Activated CD4-positive, alpha-beta memory T cell treated with anti-CD3 and anti-CD28 coated beads, Interleukin-2, amount 10 ng/mL, durations not matched to agents 7 days and 5 days (primary cell): ENCODE results near the gene GP9. TPM values are rescaled to one million over a fixed set of nuclear protein-coding genes. Genes with fewer than 3 reads are reported as not detected.

ENCODE experiments used
- CTCF ChIA-PET: fragments of 350-600 bp; sonication (Branson Sonifier 250); formaldehyde crosslinking; loops from one replicate; lab custom pipeline; 2021; ENCODE audit warnings: antibody characterized with exemption, inconsistent platforms; lab: Charles Lee
- POLR2A ChIA-PET: fragments of 350-600 bp; sonication (Branson Sonifier 250); formaldehyde crosslinking; loops from one replicate; lab custom pipeline; 2021; ENCODE audit warnings: antibody characterized with exemption; lab: Charles Lee
- DNase-seq: peaks from one replicate; pipeline ENCODE4 v3.0.0-alpha.2; 2020
- H3K27ac Mint-ChIP-seq: one replicate; pipeline ENCODE4 v1.8.0; 2021; ENCODE audit warnings: mild to moderate bottlenecking, mixed read lengths
- H3K27me3 Mint-ChIP-seq: one replicate; pipeline ENCODE4 v1.8.0; 2021; ENCODE audit warnings: mixed read lengths
- H3K36me3 Mint-ChIP-seq: one replicate; pipeline ENCODE4 v1.8.0; 2021; ENCODE audit warnings: low read depth, mixed read lengths
- H3K4me1 Mint-ChIP-seq: one replicate; pipeline ENCODE4 v1.8.0; 2021; ENCODE audit warnings: mixed read lengths
- H3K4me3 Mint-ChIP-seq: one replicate; pipeline ENCODE4 v1.8.0; 2021; ENCODE audit warnings: mild to moderate bottlenecking, mixed read lengths
- H3K9me3 Mint-ChIP-seq: one replicate; pipeline ENCODE4 v1.8.0; 2021; ENCODE audit warnings: mixed read lengths
- total RNA-seq, 2 experiments: library from RNA; stranded (reverse); gene quantifications; one replicate each; pipeline ENCODE4 v1.2.3, GENCODE V29; 2021

Gene GP9
- total RNA-seq: not detected

- Mint-ChIP-seq H3K27ac (no peak within 1 kb of the TSS), H3K9me3 (no peaks in the 10 kb centered on the region), H3K36me3 (no peaks in the 10 kb centered on the region), H3K4me3 (no peak within 1 kb of the TSS), H3K4me1 (peaks cover 4% of the 10 kb centered on the region), H3K27me3 (peaks cover 12% of the 10 kb centered on the region)
- ChIA-PET POLR2A (interaction anchor here (1.2 kb wide), 1 partner anchor 8 kb away, joined by 4 read pairs; no protein-coding TSS in a partner anchor), CTCF (no interaction called here)
- DNase-seq: no peak
These were observed at the start of gene GP9 for GRCh38 chr3:129060276-129061022. Gene GP9 (plus strand): TSS chr3:129060779. CDS start chr3:129061740, 961 bp downstream.

GRCh38 chr3:129013491-129013891, 47.1 kb upstream of the GP9 start:
- ChIA-PET POLR2A (interaction anchor here (1.0 to 1.4 kb wide), 4 partner anchors 9 to 236 kb away, joined by 3 to 4 read pairs (median 3); partner anchors contain the start of gene COPG1), CTCF (interaction anchor here (0.9 to 6.3 kb wide), 5 partner anchors 9 to 106 kb away, joined by 3 to 123 read pairs (median 10); no protein-coding TSS in a partner anchor)
- Mint-ChIP-seq H3K36me3 (no peaks in the 10 kb centered on the region), H3K4me1 (peaks cover 34% of the 10 kb centered on the region), H3K4me3 (no peak overlapping the region), H3K9me3 (no peaks in the 10 kb centered on the region), H3K27ac (no peak overlapping the region), H3K27me3 (no peaks in the 10 kb centered on the region)
- no peak for DNase-seq

GRCh38 chr3:129014148-129014547, 46.4 kb upstream of the GP9 start:
- no peaks in the 10 kb centered on the region for H3K36me3 Mint-ChIP-seq
- no peak for DNase-seq
- no peak overlapping the region for H3K27ac Mint-ChIP-seq
- no peak overlapping the region for H3K4me3 Mint-ChIP-seq
- H3K4me1 Mint-ChIP-seq: peaks cover 37% of the 10 kb centered on the region
- ChIA-PET CTCF (interaction anchor here (3.0 to 6.3 kb wide), 4 partner anchors 14 to 236 kb away, joined by 11 to 123 read pairs (median 48); partner anchors contain the start of gene COPG1), POLR2A (interaction anchor here (0.7 to 3.8 kb wide), 6 partner anchors 9 to 236 kb away, joined by 3 to 25 read pairs (median 3); partner anchors contain the start of gene COPG1)
- H3K27me3 Mint-ChIP-seq: no peaks in the 10 kb centered on the region
- H3K9me3 Mint-ChIP-seq: no peaks in the 10 kb centered on the region

- DNase-seq: no peak
- H3K9me3 Mint-ChIP-seq: no peaks in the 10 kb centered on the region
- H3K27me3 Mint-ChIP-seq: no peaks in the 10 kb centered on the region
- peaks cover 37% of the 10 kb centered on the region for H3K4me1 Mint-ChIP-seq
- ChIA-PET POLR2A (interaction anchor here (0.6 to 3.8 kb wide), 15 partner anchors 8 to 334 kb away, joined by 3 to 56 read pairs (median 13); partner anchors contain the start of genes CFAP92, COPG1 and RAB43), CTCF (interaction anchor here (0.7 to 6.3 kb wide), 9 partner anchors 11 to 398 kb away, joined by 3 to 123 read pairs (median 11); partner anchors contain the start of gene COPG1)
- H3K36me3 Mint-ChIP-seq: no peaks in the 10 kb centered on the region
- no peak overlapping the region for H3K4me3 Mint-ChIP-seq
- H3K27ac Mint-ChIP-seq: peak overlapping the region; percentile 87
These were observed 45.7 kb upstream of the GP9 start for GRCh38 chr3:129014793-129015345.

GRCh38 chr3:129015388-129016105, 45.0 kb upstream of the GP9 start:
- no peaks in the 10 kb centered on the region for H3K36me3 Mint-ChIP-seq
- ChIA-PET CTCF (interaction anchor here (0.6 to 6.3 kb wide), 26 partner anchors 10 to 398 kb away, joined by 3 to 123 read pairs (median 5); partner anchors contain the start of genes ACAD9, CFAP92 and COPG1), POLR2A (interaction anchor here (0.6 to 3.8 kb wide), 20 partner anchors 9 to 335 kb away, joined by 3 to 56 read pairs (median 7); partner anchors contain the start of genes ACAD9, CFAP92, CNBP and COPG1)
- peak overlapping the region; percentile 64 for H3K4me3 Mint-ChIP-seq
- no peaks in the 10 kb centered on the region for H3K27me3 Mint-ChIP-seq
- peaks cover 37% of the 10 kb centered on the region for H3K4me1 Mint-ChIP-seq
- no peaks in the 10 kb centered on the region for H3K9me3 Mint-ChIP-seq
- peak; percentile 63 for DNase-seq
- peak overlapping the region; percentile 87 for H3K27ac Mint-ChIP-seq

DNA sequence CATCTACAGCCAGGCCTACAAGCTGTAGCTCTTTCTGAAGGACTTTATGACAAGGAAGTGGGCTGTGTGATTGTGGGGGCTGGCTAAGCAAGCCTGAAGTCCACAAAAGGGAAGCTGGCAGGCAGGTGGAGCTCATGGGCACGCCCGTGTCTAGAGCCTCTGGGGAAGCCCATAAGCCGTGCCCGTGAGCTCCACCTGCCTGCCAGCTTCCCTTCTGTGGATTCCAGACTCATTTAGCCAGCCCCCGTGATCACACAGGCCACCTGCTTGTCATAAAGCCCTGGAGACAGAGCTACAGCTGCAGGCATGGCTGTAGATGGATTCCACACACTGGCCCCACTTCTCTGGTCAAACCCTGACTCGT, 44.2 kb upstream of the GP9 start:
- ChIA-PET CTCF (interaction anchor here (0.6 to 6.3 kb wide), 30 partner anchors 10 to 399 kb away, joined by 3 to 123 read pairs (median 5); partner anchors contain the start of genes ACAD9, CFAP92 and COPG1), POLR2A (interaction anchor here (0.7 to 3.8 kb wide), 20 partner anchors 9 to 336 kb away, joined by 3 to 56 read pairs (median 8); partner anchors contain the start of genes ACAD9, CFAP92, CNBP and COPG1)
- H3K4me1 Mint-ChIP-seq: peaks cover 37% of the 10 kb centered on the region
- no peaks in the 10 kb centered on the region for H3K27me3 Mint-ChIP-seq
- H3K9me3 Mint-ChIP-seq: no peaks in the 10 kb centered on the region
- peak; percentile 68 for DNase-seq
- peak overlapping the region; percentile 64 for H3K4me3 Mint-ChIP-seq
- H3K36me3 Mint-ChIP-seq: no peaks in the 10 kb centered on the region
- peak overlapping the region; percentile 87 for H3K27ac Mint-ChIP-seq

DNA sequence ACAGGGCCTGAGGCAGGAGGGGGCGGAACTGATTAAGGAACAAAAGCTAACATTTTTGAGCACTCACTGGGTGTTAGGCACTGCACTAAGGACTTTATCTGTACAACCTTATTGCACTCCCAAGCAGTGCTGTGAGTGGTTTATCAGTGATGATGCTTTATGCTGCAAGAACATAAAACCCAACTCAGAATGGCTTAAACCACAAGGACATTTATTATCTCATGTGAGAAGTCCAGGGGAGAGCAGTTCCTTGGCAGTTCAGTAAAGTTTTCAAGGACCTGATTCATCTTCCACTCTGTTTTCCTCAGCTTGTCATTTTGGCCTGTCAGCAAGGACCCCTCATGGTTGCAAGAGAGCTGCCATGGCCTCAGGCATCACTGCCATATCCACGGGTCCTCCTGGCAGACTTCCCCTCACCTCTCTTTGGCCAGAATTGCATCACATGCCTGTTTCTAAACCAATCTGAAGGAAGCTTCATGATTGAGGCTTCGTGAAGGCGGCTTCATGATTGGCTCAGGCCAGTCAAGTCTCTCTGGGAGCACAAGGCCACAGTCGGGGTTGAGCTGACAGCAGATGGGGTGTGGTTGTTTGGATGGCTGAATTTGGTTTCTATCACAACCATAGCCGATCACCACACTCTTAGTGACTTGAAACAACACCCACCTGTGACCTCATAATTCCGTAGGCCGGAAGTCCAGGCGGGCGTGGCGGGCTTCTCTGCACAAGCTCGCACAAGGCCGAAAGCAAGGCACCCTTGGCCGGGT, 43.7 kb upstream of the GP9 start:
- peak; percentile 59 for DNase-seq
- no peak overlapping the region for H3K4me3 Mint-ChIP-seq
- ChIA-PET POLR2A (interaction anchor here (0.7 to 3.8 kb wide), 21 partner anchors 10 to 336 kb away, joined by 3 to 56 read pairs (median 7); partner anchors contain the start of genes ACAD9, CFAP92, CNBP and COPG1), CTCF (interaction anchor here (0.7 to 6.3 kb wide), 28 partner anchors 11 to 399 kb away, joined by 3 to 123 read pairs (median 5); partner anchors contain the start of genes ACAD9, CFAP92 and COPG1)
- H3K27me3 Mint-ChIP-seq: no peaks in the 10 kb centered on the region
- peaks cover 37% of the 10 kb centered on the region for H3K4me1 Mint-ChIP-seq
- H3K27ac Mint-ChIP-seq: peak overlapping the region; percentile 87
- no peaks in the 10 kb centered on the region for H3K36me3 Mint-ChIP-seq
- H3K9me3 Mint-ChIP-seq: no peaks in the 10 kb centered on the region

- Mint-ChIP-seq H3K27me3 (no peaks in the 10 kb centered on the region), H3K4me3 (peak overlapping the region; percentile 19), H3K27ac (peak overlapping the region; percentile 87), H3K4me1 (peaks cover 37% of the 10 kb centered on the region), H3K36me3 (no peaks in the 10 kb centered on the region), H3K9me3 (no peaks in the 10 kb centered on the region)
- POLR2A ChIA-PET: interaction anchor here (0.9 to 3.8 kb wide), 15 partner anchors 9 to 337 kb away, joined by 3 to 56 read pairs (median 13); partner anchors contain the start of genes ACAD9, CFAP92, CNBP and COPG1
- no peak for DNase-seq
- CTCF ChIA-PET: interaction anchor here (1.1 to 6.3 kb wide), 11 partner anchors 11 to 400 kb away, joined by 4 to 123 read pairs (median 11); partner anchors contain the start of genes ACAD9 and COPG1
These were observed 43.1 kb upstream of the GP9 start for GRCh38 chr3:129017484-129017899.

GRCh38 chr3:129018271-129018670, 42.3 kb upstream of the GP9 start:
- ChIA-PET CTCF (interaction anchor here (1.2 to 2.4 kb wide), 2 partner anchors 8 to 48 kb away, joined by 3 to 7 read pairs; no protein-coding TSS in a partner anchor), POLR2A (interaction anchor here (3.6 to 3.8 kb wide), 3 partner anchors 8 to 297 kb away, joined by 39 to 56 read pairs (median 48); partner anchors contain the start of gene RAB43)
- H3K9me3 Mint-ChIP-seq: no peaks in the 10 kb centered on the region
- peaks cover 37% of the 10 kb centered on the region for H3K4me1 Mint-ChIP-seq
- no peak overlapping the region for H3K4me3 Mint-ChIP-seq
- no peak for DNase-seq
- no peaks in the 10 kb centered on the region for H3K27me3 Mint-ChIP-seq
- H3K27ac Mint-ChIP-seq: no peak overlapping the region
- no peaks in the 10 kb centered on the region for H3K36me3 Mint-ChIP-seq

- H3K27me3 Mint-ChIP-seq: no peaks in the 10 kb centered on the region
- H3K9me3 Mint-ChIP-seq: no peaks in the 10 kb centered on the region
- DNase-seq: no peak
- ChIA-PET POLR2A (no interaction called here), CTCF (interaction anchor here (1.0 to 2.4 kb wide), 4 partner anchors 8 to 48 kb away, joined by 3 to 7 read pairs (median 3); no protein-coding TSS in a partner anchor)
- no peaks in the 10 kb centered on the region for H3K36me3 Mint-ChIP-seq
- no peak overlapping the region for H3K27ac Mint-ChIP-seq
- H3K4me3 Mint-ChIP-seq: no peak overlapping the region
- peaks cover 37% of the 10 kb centered on the region for H3K4me1 Mint-ChIP-seq
These were observed 41.8 kb upstream of the GP9 start for GRCh38 chr3:129018751-129019150.

DNA sequence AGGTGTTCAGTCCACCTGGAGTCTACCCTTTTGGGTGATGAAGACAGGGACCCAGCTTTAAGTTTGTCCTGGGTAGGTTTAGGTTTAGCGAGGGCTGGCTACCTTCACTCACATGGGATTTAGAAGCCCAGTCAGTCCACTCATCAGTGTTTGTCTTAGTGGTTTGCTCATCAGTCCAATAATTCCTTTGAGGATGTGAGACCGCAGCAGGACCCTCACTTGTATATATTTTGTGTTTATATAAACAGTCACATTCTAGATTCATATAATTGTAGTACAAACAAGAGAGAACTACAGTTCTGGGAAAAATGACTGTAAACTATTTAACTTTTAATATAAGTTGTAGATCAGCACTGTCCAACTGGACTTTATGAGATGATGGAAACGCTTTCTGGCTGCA, 41.3 kb upstream of the GP9 start:
- CTCF ChIA-PET: interaction anchor here (1.0 to 2.4 kb wide), 3 partner anchors 9 to 49 kb away, joined by 3 to 7 read pairs (median 3); no protein-coding TSS in a partner anchor
- H3K27ac Mint-ChIP-seq: no peak overlapping the region
- DNase-seq: no peak
- H3K4me3 Mint-ChIP-seq: no peak overlapping the region
- peaks cover 37% of the 10 kb centered on the region for H3K4me1 Mint-ChIP-seq
- POLR2A ChIA-PET: interaction anchor here (0.5 kb wide), 1 partner anchor 49 kb away, joined by 3 read pairs; no protein-coding TSS in a partner anchor
- H3K9me3 Mint-ChIP-seq: no peaks in the 10 kb centered on the region
- no peaks in the 10 kb centered on the region for H3K27me3 Mint-ChIP-seq
- H3K36me3 Mint-ChIP-seq: no peaks in the 10 kb centered on the region
